ENCODE measurements around the gene MRPL48. TPM values are rescaled to one million over a fixed set of nuclear protein-coding genes. Genes with fewer than 3 reads are reported as not detected.

The MRPL48 gene
- total RNA-seq (ENCODE audit: low replicate concordance): 5.4 and 30.3 TPM in 2 replicates

GRCh38 chr11:73787643-73788558 is at the start of gene MRPL48:
Gene MRPL48, plus strand, starts transcription at chr11:73787874. Its CDS starts 98 bp downstream, at chr11:73787972.

GRCh38 chr11:73760679-73761402 is 26.8 kb upstream of the MRPL48 start, which contains the start of gene RAB6A:
Gene RAB6A, minus strand, starts transcription at chr11:73761074. Its CDS starts 439 bp downstream, at chr11:73760635.

GRCh38 chr11:73876424-73877310 is 89.0 kb downstream of the MRPL48 start, which contains the start of the genes COA4 and PAAF1:
Gene COA4, minus strand, starts transcription at chr11:73876846. Its CDS starts 3,468 bp downstream, at chr11:73873378.
Gene PAAF1, plus strand, starts transcription at chr11:73876999. Its CDS starts 23 bp downstream, at chr11:73877022.

Other genes with a start within 250 kb of the MRPL48 start
- gene FAM168A, start 189.8 kb upstream of the MRPL48 start, total RNA-seq (ENCODE audit: low replicate concordance): 10.2 and 20.4 TPM in 2 replicates
- gene PLEKHB1, start 141.3 kb upstream of the MRPL48 start, total RNA-seq (ENCODE audit: low replicate concordance): 1.1 and 2.0 TPM in 2 replicates
- 91.0 and 150 TPM in 2 replicates for gene RAB6A, start 26.8 kb upstream of the MRPL48 start, total RNA-seq (ENCODE audit: low replicate concordance)
- gene COA4, start 89.0 kb downstream of the MRPL48 start, total RNA-seq (ENCODE audit: low replicate concordance): 81.8 and 91.6 TPM in 2 replicates
- 6.7 and 10.1 TPM in 2 replicates for gene PAAF1, start 89.1 kb downstream of the MRPL48 start, total RNA-seq (ENCODE audit: low replicate concordance)
- gene DNAJB13, start 163.2 kb downstream of the MRPL48 start, total RNA-seq (ENCODE audit: low replicate concordance): 0.15 TPM in 1 of 2 replicates, not detected in the other
- gene UCP2, start 195.0 kb downstream of the MRPL48 start, total RNA-seq (ENCODE audit: low replicate concordance): 0.60 TPM in 1 of 2 replicates, not detected in the other
- gene UCP3, start 221.2 kb downstream of the MRPL48 start, total RNA-seq (ENCODE audit: low replicate concordance): 0.08 and 0.12 TPM in 2 replicates

Data from smooth muscle cell of the coronary artery (primary cell).